Measurements from ENCODE around the gene CEP350. TPM values are rescaled to one million over a fixed set of nuclear protein-coding genes. Genes with fewer than 3 reads are reported as not detected.

The CEP350 gene
- total RNA-seq, 1 donor from 2014 or later = 37.8 TPM

DNA sequence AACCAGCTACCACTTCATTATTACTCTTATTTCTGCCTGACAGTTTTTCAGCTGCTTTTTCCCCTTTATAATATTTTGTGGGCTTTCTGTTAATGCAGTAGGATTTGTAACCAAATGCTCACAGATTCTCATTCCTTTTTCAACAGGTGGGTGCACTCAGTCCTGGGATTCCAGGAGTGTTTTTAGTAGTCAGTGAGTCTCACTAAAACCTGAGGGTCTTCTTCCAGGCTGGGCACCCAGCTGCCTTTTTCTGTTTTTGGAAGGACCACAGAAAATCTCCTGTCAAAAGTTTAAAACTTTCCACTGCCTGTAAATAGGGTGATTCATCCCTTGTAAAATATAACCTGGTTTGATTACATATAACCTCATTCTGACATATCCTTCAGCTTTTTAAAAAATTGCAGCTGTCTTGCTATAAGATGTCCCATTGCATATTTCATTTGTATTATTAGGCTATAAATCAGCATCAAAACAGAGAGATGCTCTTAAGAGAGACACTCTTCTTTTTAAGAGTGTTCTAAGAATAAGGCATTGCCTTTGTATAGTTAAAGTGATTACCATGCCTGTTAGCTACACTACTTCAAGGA is 16.8 kb upstream of the CEP350 start:
- no peak overlapping the region for H3K27ac ChIP-seq
- no peaks in the 10 kb centered on the region for H3K9me3 ChIP-seq
- H3K4me3 ChIP-seq = no peak overlapping the region
- TF ChIP-seq, protein P1, sequence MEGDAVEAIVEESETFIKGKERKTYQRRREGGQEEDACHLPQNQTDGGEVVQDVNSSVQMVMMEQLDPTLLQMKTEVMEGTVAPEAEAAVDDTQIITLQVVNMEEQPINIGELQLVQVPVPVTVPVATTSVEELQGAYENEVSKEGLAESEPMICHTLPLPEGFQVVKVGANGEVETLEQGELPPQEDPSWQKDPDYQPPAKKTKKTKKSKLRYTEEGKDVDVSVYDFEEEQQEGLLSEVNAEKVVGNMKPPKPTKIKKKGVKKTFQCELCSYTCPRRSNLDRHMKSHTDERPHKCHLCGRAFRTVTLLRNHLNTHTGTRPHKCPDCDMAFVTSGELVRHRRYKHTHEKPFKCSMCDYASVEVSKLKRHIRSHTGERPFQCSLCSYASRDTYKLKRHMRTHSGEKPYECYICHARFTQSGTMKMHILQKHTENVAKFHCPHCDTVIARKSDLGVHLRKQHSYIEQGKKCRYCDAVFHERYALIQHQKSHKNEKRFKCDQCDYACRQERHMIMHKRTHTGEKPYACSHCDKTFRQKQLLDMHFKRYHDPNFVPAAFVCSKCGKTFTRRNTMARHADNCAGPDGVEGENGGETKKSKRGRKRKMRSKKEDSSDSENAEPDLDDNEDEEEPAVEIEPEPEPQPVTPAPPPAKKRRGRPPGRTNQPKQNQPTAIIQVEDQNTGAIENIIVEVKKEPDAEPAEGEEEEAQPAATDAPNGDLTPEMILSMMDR (IDR thresholded peaks at IDR 0.05) = no peak
- intact Hi-C loops (cut with DNase I) = no loop called here
- no peaks in the 10 kb centered on the region for H3K36me3 ChIP-seq
- H3K4me1 ChIP-seq = no peaks in the 10 kb centered on the region
- no peaks in the 10 kb centered on the region for H3K27me3 ChIP-seq
- DNase-seq (ENCODE audit: low spot score in 2 of 2) = no peak

DNA sequence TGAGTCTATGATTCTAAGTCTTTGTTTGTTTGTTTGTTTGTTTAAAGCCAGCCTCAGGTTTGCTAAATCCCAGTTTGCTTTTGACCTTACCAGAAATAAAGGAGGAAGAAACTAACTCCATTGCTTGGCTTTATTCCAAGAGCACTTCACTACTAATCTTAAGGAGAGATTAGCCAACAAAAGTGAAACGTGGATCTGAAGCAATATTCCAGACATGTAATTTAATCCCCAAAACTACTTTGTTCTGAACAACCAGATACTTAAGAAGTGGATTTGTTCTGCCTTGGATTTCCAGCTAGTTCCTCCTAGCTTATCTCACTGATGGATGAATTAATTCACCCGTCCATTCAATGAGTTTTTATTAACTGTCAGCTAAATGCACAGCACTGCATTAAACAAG is 15.9 kb upstream of the CEP350 start:
- H3K27me3 ChIP-seq = no peaks in the 10 kb centered on the region
- DNase-seq (ENCODE audit: low spot score in 2 of 2) = no peak
- no peaks in the 10 kb centered on the region for H3K4me1 ChIP-seq
- TF ChIP-seq, protein P1 (IDR thresholded peaks at IDR 0.05) = no peak
- intact Hi-C loops (cut with DNase I) = no loop called here
- no peaks in the 10 kb centered on the region for H3K36me3 ChIP-seq
- H3K27ac ChIP-seq = no peak overlapping the region
- H3K4me3 ChIP-seq = no peak overlapping the region
- no peaks in the 10 kb centered on the region for H3K9me3 ChIP-seq

DNA sequence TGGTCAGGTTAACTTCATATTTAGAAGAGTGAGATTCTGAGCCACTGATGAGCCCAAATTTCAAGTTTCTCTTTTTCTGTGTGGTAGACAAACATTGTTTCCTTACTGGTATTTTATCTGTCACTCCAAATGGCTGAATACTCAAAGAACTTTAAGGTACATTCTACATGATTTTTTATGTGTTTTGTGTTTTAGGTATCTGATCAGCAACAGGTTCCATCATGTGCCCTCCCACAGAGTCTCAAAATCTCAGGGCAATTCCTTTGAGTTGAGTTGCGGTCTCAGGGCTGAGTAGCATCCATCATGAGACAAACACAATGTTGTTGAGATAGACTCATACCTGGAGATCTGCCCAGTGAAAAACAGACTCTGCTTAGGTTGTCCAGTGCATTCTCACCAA is 14.7 kb upstream of the CEP350 start:
- intact Hi-C loops (cut with DNase I) = no loop called here
- H3K4me3 ChIP-seq = no peak overlapping the region
- DNase-seq (ENCODE audit: low spot score in 2 of 2) = no peak
- H3K9me3 ChIP-seq = no peaks in the 10 kb centered on the region
- H3K36me3 ChIP-seq = no peaks in the 10 kb centered on the region
- no peak overlapping the region for H3K27ac ChIP-seq
- TF ChIP-seq, protein P1 (IDR thresholded peaks at IDR 0.05) = no peak
- H3K27me3 ChIP-seq = no peaks in the 10 kb centered on the region
- H3K4me1 ChIP-seq = no peaks in the 10 kb centered on the region

DNA sequence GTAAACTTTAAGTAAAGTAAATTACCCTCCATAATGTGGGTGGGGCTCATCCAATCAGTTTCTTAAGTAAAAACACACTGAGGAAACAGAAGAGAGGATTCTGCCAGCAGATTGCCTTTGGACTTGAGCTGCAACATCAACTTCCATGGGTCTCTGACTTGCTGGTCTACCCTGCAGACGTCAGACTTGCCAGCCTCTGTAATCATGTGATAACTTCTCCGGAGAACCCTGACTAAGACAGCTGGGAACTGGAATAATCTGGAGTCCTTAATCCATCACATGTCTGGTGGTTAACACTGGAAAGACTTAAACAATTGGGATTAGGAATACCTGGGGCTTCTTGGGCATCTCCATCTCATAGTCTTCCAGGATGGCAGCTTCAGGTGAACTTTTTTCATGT is 13.2 kb upstream of the CEP350 start:
- intact Hi-C loops (cut with DNase I) = no loop called here
- Histone ChIP-seq H3K27ac (no peak overlapping the region), H3K27me3 (no peaks in the 10 kb centered on the region), H3K36me3 (no peaks in the 10 kb centered on the region), H3K4me1 (no peaks in the 10 kb centered on the region), H3K4me3 (no peak overlapping the region), H3K9me3 (no peaks in the 10 kb centered on the region)
- DNase-seq (ENCODE audit: low spot score in 2 of 2) = no peak
- TF ChIP-seq, protein P1 (IDR thresholded peaks at IDR 0.05) = no peak

DNA sequence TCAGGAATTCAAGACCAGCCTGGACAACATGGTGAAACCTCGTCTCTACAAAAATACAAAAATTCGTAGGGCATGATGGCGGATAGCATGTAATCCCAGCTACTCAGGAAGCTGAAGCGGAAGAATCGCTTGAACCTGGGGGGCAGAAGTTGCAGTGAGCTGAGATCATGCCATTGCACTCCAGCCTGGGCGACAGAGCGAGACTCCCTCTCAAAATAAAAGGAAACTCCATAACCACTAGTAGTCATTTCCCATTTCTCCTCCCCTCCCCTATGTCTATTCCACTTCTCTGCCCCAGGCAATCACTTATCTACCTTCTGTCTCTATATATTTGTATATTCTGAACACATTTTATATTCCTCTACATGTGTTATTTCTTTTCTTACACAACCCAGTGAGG is 4.0 kb upstream of the CEP350 start:
- Histone ChIP-seq H3K27ac (no peak overlapping the region), H3K9me3 (no peaks in the 10 kb centered on the region), H3K27me3 (no peaks in the 10 kb centered on the region), H3K4me1 (peaks cover 0 to 5% of the 10 kb centered on the region in 2 donors), H3K4me3 (no peak overlapping the region), H3K36me3 (no peaks in the 10 kb centered on the region)
- TF ChIP-seq, protein P1 (IDR thresholded peaks at IDR 0.05) = no peak
- DNase-seq (ENCODE audit: low spot score in 2 of 2) = no peak
- intact Hi-C loops (cut with DNase I) = loop anchor here (10.0 kb wide), 1 partner anchor 204 kb away; the partner anchor contains the start of gene QSOX1
